Neutrophil (primary cell): Measurements from ENCODE around the gene MAST4.

Source experiments
- H3K27ac ChIP-seq: fragments of 200-600 bp; sonication (generic); 2 replicates; pipeline ENCODE4 v1.5.1; 2016; ENCODE audit warnings: mild to moderate bottlenecking, moderate library complexity
- H3K27me3 ChIP-seq: fragments of 200-600 bp; sonication (generic); 2 replicates; pipeline ENCODE4 v1.6.0; 2016; ENCODE audit warnings: mild to moderate bottlenecking
- H3K36me3 ChIP-seq: fragments of 200-600 bp; sonication (generic); 2 replicates; pipeline ENCODE4 v1.5.1; 2017
- H3K4me1 ChIP-seq, 2 experiments: fragments of 200-600 bp in 1 of 2; sonication (generic) in 1 of 2; 1 replicate in 1 of 2; 2 replicates in 1 of 2; pipeline versions ENCODE4 v1.5.1 to v1.6.1; 2013 to 2016; ENCODE audit warnings: low read depth in 1 of 2, low read length in 1 of 2, mild to moderate bottlenecking in 1 of 2, moderate library complexity in 1 of 2; ENCODE audit not compliant: control insufficient read depth in 1 of 2, insufficient read depth in 1 of 2
- H3K4me3 ChIP-seq, 2 experiments: fragments of 200-600 bp in 1 of 2; sonication (generic) in 1 of 2; 1 replicate in 1 of 2; 2 replicates in 1 of 2; pipeline ENCODE4 v1.5.1; 2013 to 2016; ENCODE audit warnings: low read depth in 1 of 2, low read length in 1 of 2, mild to moderate bottlenecking in 1 of 2, moderate library complexity in 1 of 2
- H3K9me3 ChIP-seq: fragments of 200-600 bp; sonication (generic); 2 replicates; pipeline ENCODE4 v1.5.1; 2016
- CTCF ChIP-seq: fragments of 200-600 bp; sonication (generic); IDR thresholded peaks from 2 replicates; pipeline ENCODE4 v1.5.1; 2016; ENCODE audit warnings: antibody characterized with exemption

MAST4 gene

GRCh38 chr5:67209141-67209771 is 613.1 kb downstream of the MAST4 start:
- no peaks in the 10 kb centered on the region for H3K27me3 ChIP-seq
- no peak overlapping the region for H3K27ac ChIP-seq
- H3K9me3 ChIP-seq = no peaks in the 10 kb centered on the region
- no peaks in the 10 kb centered on the region for H3K36me3 ChIP-seq
- peaks cover 26 to 40% of the 10 kb centered on the region in 2 experiments for H3K4me1 ChIP-seq
- no peak overlapping the region for H3K4me3 ChIP-seq
- TF ChIP-seq CTCF = peak; percentile 80

DNA sequence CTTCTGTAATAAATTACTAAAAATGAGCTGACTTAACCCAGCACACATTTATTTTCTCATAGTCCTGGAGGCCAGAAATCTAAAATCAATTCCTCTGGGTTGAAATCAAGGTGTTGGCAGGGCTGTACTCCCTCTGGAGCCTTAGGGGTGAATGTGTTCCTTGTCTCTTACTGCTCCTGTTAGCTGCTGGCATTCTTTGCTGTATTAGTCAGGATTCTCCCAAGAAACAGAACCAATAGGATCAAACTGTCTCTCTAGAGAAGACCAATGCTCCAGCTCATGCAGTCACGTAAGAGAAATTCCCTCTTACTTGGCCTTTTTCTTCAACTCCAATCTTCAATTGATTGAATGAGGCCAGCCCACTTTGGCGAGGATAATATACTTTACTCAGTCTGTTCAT is 615.7 kb downstream of the MAST4 start:
- Histone ChIP-seq H3K4me1 (peaks cover 16 to 26% of the 10 kb centered on the region in 2 experiments), H3K27ac (no peak overlapping the region), H3K9me3 (no peaks in the 10 kb centered on the region), H3K4me3 (no peak overlapping the region), H3K27me3 (no peaks in the 10 kb centered on the region), H3K36me3 (no peaks in the 10 kb centered on the region)
- TF ChIP-seq CTCF = no peak

DNA sequence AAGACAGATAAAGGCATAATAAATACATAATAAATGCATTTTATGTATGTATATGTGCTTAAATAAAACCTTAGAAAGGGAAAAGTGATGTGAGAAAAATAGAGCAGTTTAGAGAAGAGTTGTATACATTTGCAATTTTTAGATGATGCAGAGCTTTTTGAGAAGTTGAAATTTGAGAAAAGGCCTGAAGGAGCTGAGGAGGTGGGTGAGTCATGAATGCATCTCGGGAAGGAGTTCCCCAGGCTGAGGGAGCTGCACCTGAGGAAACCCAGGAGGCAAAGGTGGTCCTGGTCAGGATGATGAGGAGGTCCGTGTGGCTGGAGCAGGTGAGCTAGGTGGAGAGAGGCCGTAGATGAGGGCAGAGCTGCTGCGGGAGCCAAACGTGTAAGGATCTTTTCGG is 617.8 kb downstream of the MAST4 start:
- Histone ChIP-seq H3K36me3 (no peaks in the 10 kb centered on the region), H3K4me1 (peaks cover 6 to 15% of the 10 kb centered on the region in 2 experiments), H3K27me3 (no peaks in the 10 kb centered on the region), H3K4me3 (no peak overlapping the region), H3K9me3 (no peaks in the 10 kb centered on the region), H3K27ac (no peak overlapping the region)
- TF ChIP-seq CTCF = no peak

GRCh38 chr5:67214707-67215447 is 618.7 kb downstream of the MAST4 start:
- H3K9me3 ChIP-seq = no peaks in the 10 kb centered on the region
- H3K27me3 ChIP-seq = no peaks in the 10 kb centered on the region
- TF ChIP-seq CTCF = no peak
- no peak overlapping the region for H3K4me3 ChIP-seq
- no peaks in the 10 kb centered on the region for H3K36me3 ChIP-seq
- peaks cover 6 to 13% of the 10 kb centered on the region in 2 experiments for H3K4me1 ChIP-seq
- H3K27ac ChIP-seq = no peak overlapping the region

- no peak for TF ChIP-seq CTCF
- H3K4me3 ChIP-seq = peak overlapping the region; percentile 5 to 23
- peak overlapping the region; percentile 55 for H3K27ac ChIP-seq
These were observed 619.6 kb downstream of the MAST4 start for GRCh38 chr5:67215519-67216471.

More at GRCh38 chr5:67215519-67216471, 619.6 kb downstream of the MAST4 start:
- Histone ChIP-seq H3K27me3 (no peaks in the 10 kb centered on the region), H3K4me1 (peaks cover 6 to 13% of the 10 kb centered on the region in 2 experiments), H3K36me3 (no peaks in the 10 kb centered on the region), H3K9me3 (no peaks in the 10 kb centered on the region)
